Thyroid gland (tissue), 4 donors: ENCODE results near the gene PRR20B. TPM values are rescaled to one million over a fixed set of nuclear protein-coding genes. Genes with fewer than 3 reads are reported as not detected.
"Not testable (repeated sequence)": the region's sequence is repeated elsewhere in the genome, so short reads cannot be mapped to it uniquely, and the experiment has no call there.

Source experiments
- DNase-seq, 2 donors: peaks; one replicate each; pipeline ENCODE4 v3.0.0-alpha.2; 2019
- H3K27ac ChIP-seq, 3 donors: fragments of 200-600 bp; sonication (generic); 1 replicate in 2 of 3; 2 replicates in 1 of 3; pipeline ENCODE4 v1.5.1; 2016 to 2019; ENCODE audit warnings: mild to moderate bottlenecking in 1 of 3, moderate library complexity in 1 of 3
- H3K27me3 ChIP-seq: fragments of 200-600 bp; sonication (generic); one replicate; pipeline ENCODE4 v1.5.1; 2019
- H3K36me3 ChIP-seq, 2 donors: fragments of 200-600 bp; sonication (generic); one replicate each; pipeline ENCODE4 v1.5.1; 2016 to 2019
- H3K4me1 ChIP-seq, 2 donors: fragments of 200-600 bp; sonication (generic); one replicate each; pipeline ENCODE4 v1.5.1; 2017 to 2019
- H3K4me3 ChIP-seq, 3 donors: fragments of 200-600 bp; sonication (generic); replicated peaks in 1 of 3; 1 replicate in 2 of 3; 2 replicates in 1 of 3; pipeline ENCODE4 v1.5.1; 2016; ENCODE audit warnings: mild to moderate bottlenecking in 1 of 3
- H3K9me3 ChIP-seq: fragments of 200-600 bp; sonication (generic); one replicate; pipeline ENCODE4 v1.5.1; 2017
- CTCF ChIP-seq, 6 experiments: fragments of 200-600 bp in 3 of 6; fragments of 450-650 bp in 3 of 6; sonication (generic) in 3 of 6; IDR thresholded peaks; one replicate each; pipeline ENCODE4 v1.5.1; 2016 to 2019; ENCODE audit warnings: antibody characterized with exemption in 6 of 6, mild to moderate bottlenecking in 2 of 6, inconsistent platforms in 1 of 6, moderate library complexity in 1 of 6
- POLR2A ChIP-seq, 2 donors: fragments of 450-650 bp; IDR thresholded peaks; one replicate each; pipeline ENCODE4 v1.6.1; 2017; ENCODE audit warnings: antibody characterized with exemption in 2 of 2, mild to moderate bottlenecking in 2 of 2, moderate library complexity in 1 of 2
- WGBS, 2 donors: methylation state at CpG; one replicate each; pipeline ENCODE4 v1.1.5; 2017; 5-methylcytosine and 5-hydroxymethylcytosine counted together
- intact Hi-C: fragments of 100-400 bp; cut with DNase I; formaldehyde crosslinking; loops from one replicate; pipeline ENCODE4 v1.15.1; 2023
- total RNA-seq, 4 donors: library from RNA; depleted of rRNA; stranded (reverse); fragments of >200 nt; gene quantifications; one replicate each; pipeline ENCODE4 v1.2.3, GENCODE V29; 2016

PRR20B gene
- total RNA-seq, 4 donors from 2014 or later = not detected

GRCh38 chr13:57138988-57139387 is 8.3 kb upstream of the PRR20B start:
- intact Hi-C loops = no loop called here
- TF ChIP-seq CTCF (IDR thresholded peaks at IDR 0.05) (no peak), POLR2A (IDR thresholded peaks at IDR 0.05) (no peak)
- 89 to 94% methylated on average over 5 of the region's 5 CpGs for WGBS, 2 donors

GRCh38 chr13:57139781-57140180 is 7.5 kb upstream of the PRR20B start:
- DNase-seq = not testable (repeated sequence)

More at GRCh38 chr13:57138988-57139387, 8.3 kb upstream of the PRR20B start:
- no peak overlapping the region for H3K27ac ChIP-seq
- no peaks in the 10 kb centered on the region for H3K27me3 ChIP-seq
- no peaks in the 10 kb centered on the region for H3K4me1 ChIP-seq
- H3K36me3 ChIP-seq = no peaks in the 10 kb centered on the region
- H3K9me3 ChIP-seq = no peaks in the 10 kb centered on the region
- no peak overlapping the region for H3K4me3 ChIP-seq
- DNase-seq = no peak

GRCh38 chr13:57140235-57140968 is 6.9 kb upstream of the PRR20B start, which contains the start of gene PRR20A:
Gene PRR20A, plus strand, starts transcription at chr13:57140918. Its CDS starts 387 bp downstream, at chr13:57141305.
- DNase-seq, H3K36me3 ChIP-seq, H3K27ac ChIP-seq, H3K4me3 ChIP-seq, intact Hi-C loops, H3K9me3 ChIP-seq, H3K27me3 ChIP-seq, H3K4me1 ChIP-seq: not testable (repeated sequence)
- WGBS, 2 donors = 94 to 99% methylated on average over 11 to 12 of the region's 34 CpGs

More at GRCh38 chr13:57139781-57140180, 7.5 kb upstream of the PRR20B start:
- H3K27me3 ChIP-seq, H3K9me3 ChIP-seq, H3K4me3 ChIP-seq, H3K27ac ChIP-seq, H3K36me3 ChIP-seq, intact Hi-C loops, H3K4me1 ChIP-seq: not testable (repeated sequence)
- WGBS, 2 donors = 89% methylated on average over 6 of the region's 18 CpGs; no CpG with 5 or more reads in 1 of the 2 donors

- H3K4me3 ChIP-seq, H3K9me3 ChIP-seq, H3K27ac ChIP-seq, H3K27me3 ChIP-seq, DNase-seq, H3K4me1 ChIP-seq, intact Hi-C loops, H3K36me3 ChIP-seq: not testable (repeated sequence)
- WGBS, 2 donors = 94 to 96% methylated on average over 9 to 10 of the region's 14 CpGs
Observed at GRCh38 chr13:57148106-57148505, 818 bp downstream of the PRR20B start.

GRCh38 chr13:57153761-57154160 is 6.5 kb downstream of the PRR20B start, which contains the start of gene PRR20C:
Gene PRR20C, plus strand, starts transcription at chr13:57154061. Its CDS starts 387 bp downstream, at chr13:57154448.
- intact Hi-C loops, H3K27ac ChIP-seq, DNase-seq, H3K9me3 ChIP-seq, H3K27me3 ChIP-seq, H3K4me3 ChIP-seq, H3K4me1 ChIP-seq, H3K36me3 ChIP-seq: not testable (repeated sequence)
- WGBS, 2 donors = no CpG with 5 or more reads among the region's 22 CpGs

GRCh38 chr13:57160332-57160731 is 13.0 kb downstream of the PRR20B start, which contains the start of gene PRR20D:
Gene PRR20D, plus strand, starts transcription at chr13:57160632. Its CDS starts 387 bp downstream, at chr13:57161019.
- DNase-seq, H3K36me3 ChIP-seq, H3K27ac ChIP-seq, H3K9me3 ChIP-seq, H3K4me3 ChIP-seq, intact Hi-C loops, H3K4me1 ChIP-seq, H3K27me3 ChIP-seq: not testable (repeated sequence)
- WGBS, 2 donors = no CpG with 5 or more reads among the region's 22 CpGs

- intact Hi-C loops, H3K9me3 ChIP-seq, H3K36me3 ChIP-seq, H3K27me3 ChIP-seq, H3K4me1 ChIP-seq, DNase-seq, H3K27ac ChIP-seq, H3K4me3 ChIP-seq: not testable (repeated sequence)
- no CpG with 5 or more reads among the region's 22 CpGs for WGBS, 2 donors
Observed at GRCh38 chr13:57166897-57167296, 19.6 kb downstream of the PRR20B start, which contains the start of gene PRR20E. Gene PRR20E, plus strand, starts transcription at chr13:57167197. Its CDS starts 387 bp downstream, at chr13:57167584.

- WGBS, 2 donors = 78 to 84% methylated on average over 1 of the region's 1 CpG
- no peaks in the 10 kb centered on the region for H3K4me1 ChIP-seq
- H3K9me3 ChIP-seq = no peaks in the 10 kb centered on the region
- H3K36me3 ChIP-seq = no peaks in the 10 kb centered on the region
- no peak overlapping the region for H3K27ac ChIP-seq
- DNase-seq = no peak
- intact Hi-C loops = no loop called here
- no peak overlapping the region for H3K4me3 ChIP-seq
- no peaks in the 10 kb centered on the region for H3K27me3 ChIP-seq
- TF ChIP-seq CTCF (IDR thresholded peaks at IDR 0.05) = no peak
- no peak for TF ChIP-seq POLR2A (IDR thresholded peaks at IDR 0.05)
Observed at GRCh38 chr13:57191667-57192066, 44.4 kb downstream of the PRR20B start.
